Activated naive CD8-positive, alpha-beta T cell treated with anti-CD3 and anti-CD28 coated beads, Interleukin-2, amount 10 ng/mL, durations not matched to agents 7 days and 5 days (primary cell): ENCODE data around the gene TMCC2. TPM values are rescaled to one million over a fixed set of nuclear protein-coding genes. Genes with fewer than 3 reads are reported as not detected.
A peak's percentile ranks its signal among the peaks of the same experiment; 100 is the strongest.

ENCODE experiments used
- ATAC-seq: fragments of 150-1000 bp; cut with Tn5 transposase; one replicate; pipeline ENCODE4 v1.10.0; 2021; ENCODE audit warnings: low read depth, moderate library complexity
- POLR2A ChIA-PET: fragments of 350-600 bp; sonication (Branson Sonifier 250); formaldehyde crosslinking; loops from one replicate; lab custom pipeline; 2021; ENCODE audit warnings: antibody characterized with exemption; lab: Charles Lee
- DNase-seq: peaks from one replicate; pipeline ENCODE4 v3.0.0; 2021
- H3K27ac Mint-ChIP-seq: one replicate; pipeline ENCODE4 v1.8.0; 2022; ENCODE audit warnings: mild to moderate bottlenecking, mixed read lengths
- H3K27me3 Mint-ChIP-seq: one replicate; pipeline ENCODE4 v1.8.0; 2022; ENCODE audit warnings: mild to moderate bottlenecking, moderate library complexity, mixed read lengths
- H3K36me3 Mint-ChIP-seq: one replicate; pipeline ENCODE4 v1.8.0; 2021; ENCODE audit warnings: mild to moderate bottlenecking, mixed read lengths
- H3K4me1 Mint-ChIP-seq: one replicate; pipeline ENCODE4 v1.8.0; 2021; ENCODE audit warnings: mixed read lengths
- H3K4me3 Mint-ChIP-seq: one replicate; pipeline ENCODE4 v1.8.0; 2022; ENCODE audit warnings: mild to moderate bottlenecking, moderate library complexity, mixed read lengths
- H3K9me3 Mint-ChIP-seq: one replicate; pipeline ENCODE4 v1.8.0; 2021; ENCODE audit warnings: mixed read lengths
- total RNA-seq, 2 experiments: library from RNA; stranded (reverse); gene quantifications; one replicate each; pipeline ENCODE4 v1.2.3, GENCODE V29; 2021

Gene TMCC2
- total RNA-seq, 2 experiments from 2014 or later: 3.4 to 4.4 TPM

- no peaks in the 10 kb centered on the region for H3K36me3 Mint-ChIP-seq
- ATAC-seq (no peak), DNase-seq (no peak)
- H3K9me3 Mint-ChIP-seq: no peaks in the 10 kb centered on the region
- no peak overlapping the region for H3K4me3 Mint-ChIP-seq
- H3K4me1 Mint-ChIP-seq: peaks cover 16% of the 10 kb centered on the region
- H3K27me3 Mint-ChIP-seq: no peaks in the 10 kb centered on the region
- POLR2A ChIA-PET: no interaction called here
- H3K27ac Mint-ChIP-seq: no peak overlapping the region
Observed at GRCh38 chr1:205248793-205249601, 21.3 kb downstream of the TMCC2 start.

- no peak for ATAC-seq
- Mint-ChIP-seq H3K4me3 (no peak overlapping the region), H3K27ac (no peak overlapping the region), H3K9me3 (no peaks in the 10 kb centered on the region), H3K27me3 (no peaks in the 10 kb centered on the region), H3K36me3 (no peaks in the 10 kb centered on the region), H3K4me1 (peaks cover 16% of the 10 kb centered on the region)
- no peak for DNase-seq
- POLR2A ChIA-PET: no interaction called here
Observed at GRCh38 chr1:205249651-205250050, 21.9 kb downstream of the TMCC2 start.

GRCh38 chr1:205250699-205251098 lies 23.0 kb downstream of the TMCC2 start:
- H3K9me3 Mint-ChIP-seq: no peaks in the 10 kb centered on the region
- H3K4me3 Mint-ChIP-seq: no peak overlapping the region
- DNase-seq (no peak), ATAC-seq (no peak)
- POLR2A ChIA-PET: no interaction called here
- H3K4me1 Mint-ChIP-seq: peaks cover 16% of the 10 kb centered on the region
- H3K27ac Mint-ChIP-seq: no peak overlapping the region
- no peaks in the 10 kb centered on the region for H3K36me3 Mint-ChIP-seq
- H3K27me3 Mint-ChIP-seq: no peaks in the 10 kb centered on the region

GRCh38 chr1:205251576-205251975 lies 23.8 kb downstream of the TMCC2 start:
- no peak overlapping the region for H3K27ac Mint-ChIP-seq
- POLR2A ChIA-PET: no interaction called here
- DNase-seq (no peak), ATAC-seq (no peak)
- no peaks in the 10 kb centered on the region for H3K27me3 Mint-ChIP-seq
- peaks cover 13% of the 10 kb centered on the region for H3K4me1 Mint-ChIP-seq
- H3K9me3 Mint-ChIP-seq: no peaks in the 10 kb centered on the region
- no peak overlapping the region for H3K4me3 Mint-ChIP-seq
- H3K36me3 Mint-ChIP-seq: no peaks in the 10 kb centered on the region

DNA sequence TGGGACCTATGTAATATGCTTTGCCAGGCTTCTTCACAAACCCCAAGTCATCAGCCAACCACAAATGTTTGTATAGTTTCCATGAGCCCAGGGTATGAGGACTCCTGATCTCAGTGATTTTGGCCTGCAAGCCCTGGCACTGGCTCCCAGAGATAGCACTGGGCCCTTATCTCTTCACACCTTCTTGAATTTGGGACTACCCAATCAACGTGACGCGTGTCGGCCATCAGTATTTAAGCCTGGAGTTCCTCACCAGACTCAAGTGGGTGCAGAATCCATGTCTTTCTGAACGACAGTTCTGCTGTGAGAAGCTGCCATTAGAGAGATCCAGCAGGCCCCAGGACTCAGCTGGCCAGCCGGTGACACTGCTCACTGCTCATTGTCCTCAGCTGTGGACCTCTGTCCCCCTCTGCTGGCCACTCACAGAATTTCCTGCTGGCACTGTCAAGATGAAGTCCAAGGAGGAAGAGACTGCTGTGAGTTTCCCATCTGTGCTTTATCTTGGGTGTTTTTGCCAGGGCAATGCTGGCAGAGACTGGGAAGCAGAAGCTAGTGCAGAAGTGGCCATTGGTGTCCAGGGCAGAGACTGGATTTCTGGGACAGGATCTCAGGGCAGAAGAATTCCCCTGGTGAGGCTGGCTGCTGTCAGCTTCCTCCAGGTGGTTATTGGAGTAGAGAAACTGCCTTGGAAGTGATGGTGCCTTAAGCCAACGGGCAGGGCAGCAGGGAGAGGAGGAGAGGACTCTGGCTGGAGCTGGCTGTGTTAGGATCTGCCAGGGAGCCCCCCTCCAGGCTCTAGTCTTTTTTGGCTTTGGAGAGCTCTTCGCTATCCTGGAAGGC lies 28.4 kb downstream of the TMCC2 start:
- DNase-seq (peak; percentile 85), ATAC-seq (peak; percentile 91)
- Mint-ChIP-seq H3K9me3 (no peaks in the 10 kb centered on the region), H3K4me3 (no peak overlapping the region), H3K36me3 (no peaks in the 10 kb centered on the region), H3K27me3 (no peaks in the 10 kb centered on the region), H3K27ac (no peak overlapping the region), H3K4me1 (peaks cover 2% of the 10 kb centered on the region)
- POLR2A ChIA-PET: interaction anchor here (0.9 to 2.2 kb wide), 2 partner anchors 28 to 45 kb away, joined by 3 to 7 read pairs; partner anchors contain the start of genes DSTYK and TMCC2

DNA sequence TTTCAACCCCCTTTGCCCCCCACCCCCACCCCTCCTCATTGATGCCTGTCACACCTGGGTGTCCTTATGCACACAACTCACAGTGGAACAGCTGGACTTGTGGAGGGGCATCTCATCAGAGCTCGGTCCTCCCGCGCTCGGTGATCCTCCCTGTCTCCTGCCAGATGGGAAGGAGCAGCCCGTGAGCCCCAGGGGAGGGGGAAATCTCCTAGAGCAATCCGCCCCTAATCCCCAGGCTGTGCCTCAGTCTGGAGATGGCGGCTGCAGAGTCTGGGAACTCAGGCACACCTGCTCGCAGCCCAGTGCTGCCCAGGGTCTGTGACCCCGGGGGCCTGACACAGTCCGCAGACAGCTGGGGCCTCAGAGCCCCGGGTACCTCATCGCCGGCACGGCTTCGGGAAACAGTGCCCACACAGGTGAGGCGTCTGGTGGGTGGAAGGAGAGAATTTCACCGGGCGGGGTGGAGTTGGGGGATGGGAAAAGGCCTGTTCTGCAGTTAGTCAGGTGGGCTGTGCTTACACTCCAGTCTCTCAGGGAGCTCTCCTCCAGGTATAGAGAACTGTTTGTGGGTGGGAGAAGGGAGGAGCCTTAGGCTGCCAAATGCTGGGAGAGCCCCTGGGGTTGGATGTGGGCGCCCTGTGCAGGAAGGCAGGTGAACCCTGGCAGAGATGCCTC lies 29.3 kb downstream of the TMCC2 start:
- Mint-ChIP-seq H3K36me3 (no peaks in the 10 kb centered on the region), H3K9me3 (no peaks in the 10 kb centered on the region), H3K4me3 (no peak overlapping the region), H3K27ac (no peak overlapping the region), H3K27me3 (no peaks in the 10 kb centered on the region), H3K4me1 (peaks cover 9% of the 10 kb centered on the region)
- POLR2A ChIA-PET: interaction anchor here (0.9 to 2.2 kb wide), 2 partner anchors 29 to 46 kb away, joined by 3 to 7 read pairs; partner anchors contain the start of genes DSTYK and TMCC2
- DNase-seq (no peak), ATAC-seq (no peak)

- Mint-ChIP-seq H3K36me3 (no peaks in the 10 kb centered on the region), H3K9me3 (no peaks in the 10 kb centered on the region), H3K4me3 (no peak overlapping the region), H3K4me1 (peaks cover 14% of the 10 kb centered on the region), H3K27me3 (no peaks in the 10 kb centered on the region), H3K27ac (no peak overlapping the region)
- DNase-seq (no peak), ATAC-seq (no peak)
- POLR2A ChIA-PET: interaction anchor here (2.2 kb wide), 1 partner anchor 29 kb away, joined by 7 read pairs; the partner anchor contains the start of gene TMCC2
Observed at GRCh38 chr1:205257735-205258134, 30.0 kb downstream of the TMCC2 start.

DNA sequence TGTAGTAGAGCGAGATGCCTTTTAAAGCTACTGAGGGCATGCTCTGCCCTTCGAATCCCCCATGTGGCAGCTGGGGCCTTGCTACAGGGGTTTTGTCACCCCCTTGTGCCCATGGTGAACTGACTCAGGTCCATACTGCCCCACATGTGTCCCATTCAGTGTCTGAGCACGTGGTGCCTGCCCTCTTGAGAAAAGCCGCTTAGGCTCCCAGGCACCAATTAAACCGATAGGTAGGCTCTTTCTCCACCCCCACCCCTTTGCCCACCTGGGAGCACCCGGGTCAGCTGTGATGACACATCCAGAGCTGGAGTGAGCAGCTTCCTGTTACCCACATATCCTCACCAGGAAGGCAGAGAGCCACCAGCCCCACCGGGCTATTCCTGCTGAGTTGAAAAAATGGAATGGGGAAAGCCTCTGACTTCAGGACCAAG lies 30.5 kb downstream of the TMCC2 start:
- no peak overlapping the region for H3K4me3 Mint-ChIP-seq
- no peaks in the 10 kb centered on the region for H3K9me3 Mint-ChIP-seq
- no peak overlapping the region for H3K27ac Mint-ChIP-seq
- POLR2A ChIA-PET: interaction anchor here (2.2 kb wide), 1 partner anchor 30 kb away, joined by 7 read pairs; the partner anchor contains the start of gene TMCC2
- DNase-seq (no peak), ATAC-seq (no peak)
- no peaks in the 10 kb centered on the region for H3K27me3 Mint-ChIP-seq
- no peaks in the 10 kb centered on the region for H3K36me3 Mint-ChIP-seq
- H3K4me1 Mint-ChIP-seq: peaks cover 19% of the 10 kb centered on the region

- POLR2A ChIA-PET: interaction anchor here (1.2 to 2.2 kb wide), 2 partner anchors 12 to 30 kb away, joined by 4 to 7 read pairs; partner anchors contain the start of gene TMCC2
- ATAC-seq (no peak), DNase-seq (no peak)
- H3K36me3 Mint-ChIP-seq: no peaks in the 10 kb centered on the region
- no peak overlapping the region for H3K4me3 Mint-ChIP-seq
- no peak overlapping the region for H3K27ac Mint-ChIP-seq
- no peaks in the 10 kb centered on the region for H3K27me3 Mint-ChIP-seq
- H3K4me1 Mint-ChIP-seq: peaks cover 20% of the 10 kb centered on the region
- no peaks in the 10 kb centered on the region for H3K9me3 Mint-ChIP-seq
Observed at GRCh38 chr1:205258719-205259118, 31.0 kb downstream of the TMCC2 start.

- no peaks in the 10 kb centered on the region for H3K36me3 Mint-ChIP-seq
- H3K27me3 Mint-ChIP-seq: no peaks in the 10 kb centered on the region
- H3K27ac Mint-ChIP-seq: no peak overlapping the region
- no peaks in the 10 kb centered on the region for H3K9me3 Mint-ChIP-seq
- H3K4me1 Mint-ChIP-seq: peaks cover 20% of the 10 kb centered on the region
- H3K4me3 Mint-ChIP-seq: no peak overlapping the region
- POLR2A ChIA-PET: interaction anchor here (1.2 kb wide), 1 partner anchor 11 kb away, joined by 4 read pairs; no protein-coding TSS in a partner anchor
- DNase-seq (no peak), ATAC-seq (no peak)
Observed at GRCh38 chr1:205259324-205259832, 31.6 kb downstream of the TMCC2 start.

GRCh38 chr1:205259998-205260397 lies 32.3 kb downstream of the TMCC2 start:
- no peak for DNase-seq
- Mint-ChIP-seq H3K9me3 (no peaks in the 10 kb centered on the region), H3K4me1 (peaks cover 20% of the 10 kb centered on the region), H3K27me3 (no peaks in the 10 kb centered on the region), H3K4me3 (no peak overlapping the region), H3K36me3 (no peaks in the 10 kb centered on the region), H3K27ac (no peak overlapping the region)
- no peak for ATAC-seq
- POLR2A ChIA-PET: interaction anchor here (1.0 to 1.2 kb wide), 2 partner anchors 11 to 13 kb away, joined by 4 to 5 read pairs; no protein-coding TSS in a partner anchor

DNA sequence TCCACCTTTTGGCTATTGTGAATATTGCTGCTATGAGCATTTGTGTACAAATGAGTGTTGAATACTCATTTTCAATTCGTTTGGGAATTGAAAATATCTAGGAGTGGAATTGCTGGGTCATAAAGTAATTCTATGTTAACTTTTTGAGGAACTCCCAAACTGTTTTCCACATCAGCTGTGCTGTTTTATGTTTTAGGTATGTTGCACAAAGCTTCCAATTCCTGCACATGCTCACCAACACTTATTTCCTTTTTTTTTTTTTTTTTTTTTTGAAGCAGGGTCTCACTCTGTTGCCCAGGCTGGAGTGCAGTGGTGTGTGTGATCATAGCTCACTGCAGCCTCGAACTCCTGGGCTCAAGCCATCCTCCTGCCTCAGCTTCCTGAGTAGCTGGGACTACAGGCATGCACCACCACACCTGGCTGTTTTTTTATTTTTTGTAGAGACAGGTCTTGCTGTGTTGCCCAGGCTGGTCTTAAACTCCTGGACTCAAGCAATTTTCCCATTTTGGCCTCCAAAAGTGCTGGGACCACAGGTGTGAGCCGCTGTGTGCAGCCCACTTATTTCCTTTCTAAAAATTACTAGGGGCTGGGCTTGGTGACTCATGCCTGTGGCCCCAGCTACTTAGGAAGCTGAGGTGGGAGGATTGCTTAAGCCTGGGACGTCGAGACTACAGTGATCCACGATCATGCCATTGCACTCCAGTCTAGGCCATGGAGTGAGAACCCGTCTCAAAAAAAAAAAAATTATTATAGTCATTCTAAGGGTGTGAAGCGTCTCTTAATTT lies 33.4 kb downstream of the TMCC2 start:
- peaks cover 19% of the 10 kb centered on the region for H3K4me1 Mint-ChIP-seq
- no peaks in the 10 kb centered on the region for H3K9me3 Mint-ChIP-seq
- no peak for DNase-seq
- ATAC-seq: peak; percentile 37
- H3K27me3 Mint-ChIP-seq: no peaks in the 10 kb centered on the region
- H3K36me3 Mint-ChIP-seq: no peaks in the 10 kb centered on the region
- H3K4me3 Mint-ChIP-seq: no peak overlapping the region
- POLR2A ChIA-PET: interaction anchor here (0.5 to 1.0 kb wide), 2 partner anchors 14 to 180 kb away, joined by 3 to 5 read pairs; no protein-coding TSS in a partner anchor
- H3K27ac Mint-ChIP-seq: no peak overlapping the region
